ENCODE results near the gene SEC24C. TPM values are rescaled to one million over a fixed set of nuclear protein-coding genes. Genes with fewer than 3 reads are reported as not detected.
A peak's percentile ranks its signal among the peaks of the same experiment; 100 is the strongest.

Gene SEC24C
- total RNA-seq, 6 experiments from 2014 or later = 90.8 to 108 (median 97.7) TPM

- H3K27ac Mint-ChIP-seq = peak overlapping the region; percentile 90
- no peaks in the 10 kb centered on the region for H3K9me3 Mint-ChIP-seq
- peaks cover 49% of the 10 kb centered on the region for H3K36me3 Mint-ChIP-seq (ENCODE audit: low read depth)
- H3K4me3 Mint-ChIP-seq = peak overlapping the region; percentile 96
- no peak for DNase-seq
- H3K4me1 Mint-ChIP-seq (ENCODE audit: low read depth) = peaks cover 45% of the 10 kb centered on the region
- peaks cover 2% of the 10 kb centered on the region for H3K27me3 Mint-ChIP-seq (ENCODE audit: insufficient read depth)
- TF ChIP-seq CTCF (IDR thresholded peaks at IDR 0.05) = no peak
These were observed 27.6 kb downstream of the SEC24C start for GRCh38 chr10:73771722-73772280.

GRCh38 chr10:73772281-73773151 is 28.3 kb downstream of the SEC24C start:
- Mint-ChIP-seq H3K4me3 (peak overlapping the region; percentile 96), H3K36me3 (ENCODE audit: low read depth) (peaks cover 46% of the 10 kb centered on the region), H3K9me3 (no peaks in the 10 kb centered on the region), H3K4me1 (ENCODE audit: low read depth) (peaks cover 45% of the 10 kb centered on the region), H3K27ac (peak overlapping the region; percentile 90), H3K27me3 (ENCODE audit: insufficient read depth) (peaks cover 2% of the 10 kb centered on the region)
- peak; percentile 81 for DNase-seq
- peak; percentile 32; the same call in 1 of the 2 replicates for TF ChIP-seq CTCF (IDR thresholded peaks at IDR 0.05)

- no peak for DNase-seq
- Mint-ChIP-seq H3K4me3 (peak overlapping the region; percentile 96), H3K27me3 (ENCODE audit: insufficient read depth) (peaks cover 2% of the 10 kb centered on the region), H3K4me1 (ENCODE audit: low read depth) (peaks cover 45% of the 10 kb centered on the region), H3K9me3 (no peaks in the 10 kb centered on the region), H3K27ac (peak overlapping the region; percentile 90), H3K36me3 (ENCODE audit: low read depth) (peaks cover 46% of the 10 kb centered on the region)
- TF ChIP-seq CTCF (IDR thresholded peaks at IDR 0.05) = no peak
These were observed 29.1 kb downstream of the SEC24C start for GRCh38 chr10:73773152-73773879.

GRCh38 chr10:73774637-73775036 is 30.5 kb downstream of the SEC24C start:
- peak overlapping the region; percentile 8; the same call in 1 of the 2 replicates for H3K27ac Mint-ChIP-seq
- no peak for DNase-seq
- TF ChIP-seq CTCF (IDR thresholded peaks at IDR 0.05) = peak; percentile 26; the same call in 1 of the 2 replicates
- H3K27me3 Mint-ChIP-seq (ENCODE audit: insufficient read depth) = peaks cover 2% of the 10 kb centered on the region
- H3K4me3 Mint-ChIP-seq = peak overlapping the region; percentile 96
- no peaks in the 10 kb centered on the region for H3K9me3 Mint-ChIP-seq
- peaks cover 35% of the 10 kb centered on the region for H3K36me3 Mint-ChIP-seq (ENCODE audit: low read depth)
- peaks cover 46% of the 10 kb centered on the region for H3K4me1 Mint-ChIP-seq (ENCODE audit: low read depth)

- H3K36me3 Mint-ChIP-seq (ENCODE audit: low read depth) = peaks cover 19% of the 10 kb centered on the region
- H3K27ac Mint-ChIP-seq = no peak overlapping the region
- H3K4me3 Mint-ChIP-seq = no peak overlapping the region
- H3K27me3 Mint-ChIP-seq (ENCODE audit: insufficient read depth) = peaks cover 4% of the 10 kb centered on the region
- no peak for DNase-seq
- H3K4me1 Mint-ChIP-seq (ENCODE audit: low read depth) = peaks cover 47% of the 10 kb centered on the region
- no peaks in the 10 kb centered on the region for H3K9me3 Mint-ChIP-seq
- no peak for TF ChIP-seq CTCF (IDR thresholded peaks at IDR 0.05)
These were observed 34.8 kb downstream of the SEC24C start for GRCh38 chr10:73779018-73779417.
